ENCODE results near the gene KIAA2012.

Gene KIAA2012

DNA sequence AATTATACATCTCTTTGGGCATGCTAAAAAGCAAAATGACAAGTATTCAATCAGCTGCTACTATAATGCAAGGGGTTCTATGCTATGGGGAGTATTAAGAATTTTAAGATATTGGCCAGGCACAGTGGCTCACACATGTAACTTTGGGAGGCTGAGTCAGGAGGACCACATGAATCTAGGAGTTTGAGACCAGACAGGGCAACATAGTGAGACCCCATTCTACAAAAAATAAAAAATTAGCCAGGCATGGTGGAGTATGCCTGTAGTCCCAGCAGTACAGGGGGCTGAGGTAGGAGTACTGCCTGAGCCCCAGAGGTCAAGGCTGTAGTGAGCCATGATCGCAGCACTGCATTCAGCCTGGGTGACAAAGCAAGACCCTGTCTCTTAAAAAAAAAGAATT lies 5.5 kb upstream of the KIAA2012 start:
- TF ChIP-seq POLR2A (IDR thresholded peaks at IDR 0.05; ENCODE audit: low read depth, low read length) (no peak), POU2F2 (IDR thresholded peaks at IDR 0.05; ENCODE audit: low read depth, low read length) (no peak), PAX5 (IDR thresholded peaks at IDR 0.05; ENCODE audit: insufficient read depth, low read length, severe bottlenecking) (no peak), SPI1 (IDR thresholded peaks at IDR 0.05; ENCODE audit: low read depth, low read length) (no peak), TAF1 (IDR thresholded peaks at IDR 0.05; ENCODE audit: low read depth, low read length) (no peak), POLR2AphosphoS5 (IDR thresholded peaks at IDR 0.05; ENCODE audit: low read depth, low read length) (no peak)
- no peak for FAIRE-seq
- DNase-seq (ENCODE audit: insufficient read length, low spot score): no peak

DNA sequence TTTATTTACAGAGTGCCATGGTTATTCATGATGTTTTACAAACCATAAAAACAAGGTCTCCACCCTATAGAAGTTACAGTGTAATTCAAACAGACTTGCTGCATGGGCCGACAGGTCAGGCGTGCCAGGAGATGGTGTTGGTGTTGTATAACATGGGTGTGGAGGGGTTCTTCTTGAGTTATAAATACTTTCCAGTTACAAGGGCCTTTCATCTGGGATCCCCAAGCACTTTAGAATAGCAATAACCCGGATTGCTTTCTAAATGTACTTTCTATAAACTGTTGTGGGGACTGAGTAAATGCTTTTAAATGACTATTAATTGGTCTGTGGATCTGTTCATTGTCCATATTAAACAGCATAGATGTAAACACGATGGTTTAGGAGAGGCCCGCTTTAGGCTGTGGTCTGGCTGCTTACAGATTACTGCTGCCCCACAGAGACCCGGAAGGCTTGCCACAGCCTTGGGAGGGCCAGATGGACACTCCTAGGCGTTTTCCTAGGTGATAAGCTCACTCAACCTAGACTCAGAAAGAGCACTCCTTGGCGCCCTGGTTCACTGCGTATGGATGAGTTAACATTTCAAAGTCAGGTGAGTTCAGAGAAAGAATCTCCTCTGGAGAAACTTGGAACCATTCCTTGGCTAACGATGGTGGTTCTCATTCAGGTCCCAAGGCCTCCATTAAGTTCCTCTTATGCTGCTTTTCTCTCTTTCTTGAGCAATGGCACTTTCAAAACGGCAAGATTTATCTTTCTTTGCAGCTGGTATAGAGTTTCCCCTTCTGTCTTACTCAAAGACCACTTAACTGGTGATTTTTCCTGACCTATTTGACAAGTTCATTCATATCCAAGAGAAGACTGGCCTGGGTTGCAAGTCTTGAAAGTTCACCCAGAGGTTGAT lies 3.6 kb upstream of the KIAA2012 start:
- FAIRE-seq: no peak
- no peak for DNase-seq (ENCODE audit: insufficient read length, low spot score)
- TF ChIP-seq PAX5 (IDR thresholded peaks at IDR 0.05; ENCODE audit: insufficient read depth, low read length, severe bottlenecking) (no peak), POU2F2 (IDR thresholded peaks at IDR 0.05; ENCODE audit: low read depth, low read length) (no peak), POLR2AphosphoS5 (IDR thresholded peaks at IDR 0.05; ENCODE audit: low read depth, low read length) (no peak), POLR2A (IDR thresholded peaks at IDR 0.05; ENCODE audit: low read depth, low read length) (no peak), TAF1 (IDR thresholded peaks at IDR 0.05; ENCODE audit: low read depth, low read length) (no peak), SPI1 (IDR thresholded peaks at IDR 0.05; ENCODE audit: low read depth, low read length) (no peak)

DNA sequence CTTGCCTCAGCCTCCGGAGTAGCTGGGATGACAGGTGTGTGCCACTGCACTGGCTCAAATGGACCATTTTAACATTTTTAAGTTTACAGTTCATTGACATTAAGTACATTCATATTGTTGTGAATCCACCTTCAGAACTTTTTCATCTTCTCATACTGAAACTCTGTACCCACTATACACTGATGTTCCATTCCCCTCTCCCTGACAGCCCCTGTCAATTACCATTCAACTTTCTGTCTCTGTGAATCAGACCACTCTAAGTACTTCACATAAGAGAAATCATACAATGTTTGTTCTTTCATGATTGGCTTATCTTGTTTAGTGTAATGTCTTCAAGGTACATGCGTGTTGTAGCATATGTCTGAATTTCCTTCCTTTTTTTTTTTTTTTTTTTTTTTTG lies 1.9 kb upstream of the KIAA2012 start:
- no peak for TF ChIP-seq POLR2A (IDR thresholded peaks at IDR 0.05; ENCODE audit: low read depth, low read length)
- TF ChIP-seq POU2F2 (IDR thresholded peaks at IDR 0.05; ENCODE audit: low read depth, low read length): no peak
- TF ChIP-seq SPI1 (IDR thresholded peaks at IDR 0.05; ENCODE audit: low read depth, low read length): no peak
- TF ChIP-seq TAF1 (IDR thresholded peaks at IDR 0.05; ENCODE audit: low read depth, low read length): no peak
- TF ChIP-seq POLR2AphosphoS5 (IDR thresholded peaks at IDR 0.05; ENCODE audit: low read depth, low read length): no peak
- TF ChIP-seq PAX5 (IDR thresholded peaks at IDR 0.05; ENCODE audit: insufficient read depth, low read length, severe bottlenecking): no peak
- DNase-seq (ENCODE audit: insufficient read length, low spot score) (no peak), FAIRE-seq (no peak)

DNA sequence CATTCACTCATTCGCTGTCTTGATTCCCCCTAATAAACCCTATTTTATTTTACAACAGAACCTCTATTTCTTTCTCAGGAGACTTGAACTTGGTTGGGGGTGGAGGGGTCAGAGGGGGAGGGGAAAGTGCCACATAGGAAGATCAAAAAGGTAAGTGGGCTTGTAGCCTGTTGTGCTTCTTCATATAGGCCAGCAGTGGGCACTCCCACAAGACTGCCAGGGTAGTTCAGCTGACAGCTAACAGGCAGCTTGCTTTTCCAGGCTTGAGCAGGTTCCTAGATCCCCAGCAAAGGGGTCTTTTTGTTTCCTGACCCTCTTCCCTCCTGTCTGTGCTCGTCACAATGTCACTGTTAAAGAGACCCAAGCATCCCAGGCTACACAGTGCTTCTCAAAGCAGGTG lies 829 bp upstream of the KIAA2012 start:
- FAIRE-seq (peak; percentile 13), DNase-seq (ENCODE audit: insufficient read length, low spot score) (no peak)
- TF ChIP-seq SPI1 (IDR thresholded peaks at IDR 0.05; ENCODE audit: low read depth, low read length): no peak
- no peak for TF ChIP-seq POU2F2 (IDR thresholded peaks at IDR 0.05; ENCODE audit: low read depth, low read length)
- TF ChIP-seq POLR2AphosphoS5 (IDR thresholded peaks at IDR 0.05; ENCODE audit: low read depth, low read length): no peak
- TF ChIP-seq PAX5 (IDR thresholded peaks at IDR 0.05; ENCODE audit: insufficient read depth, low read length, severe bottlenecking): no peak
- no peak for TF ChIP-seq POLR2A (IDR thresholded peaks at IDR 0.05; ENCODE audit: low read depth, low read length)
- no peak for TF ChIP-seq TAF1 (IDR thresholded peaks at IDR 0.05; ENCODE audit: low read depth, low read length)

DNA sequence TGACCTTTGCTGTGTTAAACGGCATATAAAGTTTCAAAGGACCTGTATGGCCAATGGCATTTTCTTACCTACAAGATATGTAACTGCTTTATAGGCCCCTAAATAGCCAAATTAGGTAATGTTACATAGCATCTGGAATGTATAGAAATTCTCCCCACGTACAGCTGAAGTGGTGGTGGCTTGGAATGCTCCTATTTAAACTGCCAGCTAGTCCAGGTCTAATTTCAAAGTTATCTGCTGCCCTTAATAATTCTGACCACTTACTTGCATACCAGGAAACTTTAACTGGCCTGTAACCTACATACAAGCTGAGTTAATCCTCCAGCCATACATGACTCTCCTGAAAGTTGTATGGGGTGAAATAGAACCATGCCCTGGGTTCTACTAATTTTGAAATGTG lies 1.3 kb downstream of the KIAA2012 start:
- FAIRE-seq (no peak), DNase-seq (ENCODE audit: insufficient read length, low spot score) (no peak)
- no peak for TF ChIP-seq POU2F2 (IDR thresholded peaks at IDR 0.05; ENCODE audit: low read depth, low read length)
- TF ChIP-seq POLR2AphosphoS5 (IDR thresholded peaks at IDR 0.05; ENCODE audit: low read depth, low read length): no peak

DNA sequence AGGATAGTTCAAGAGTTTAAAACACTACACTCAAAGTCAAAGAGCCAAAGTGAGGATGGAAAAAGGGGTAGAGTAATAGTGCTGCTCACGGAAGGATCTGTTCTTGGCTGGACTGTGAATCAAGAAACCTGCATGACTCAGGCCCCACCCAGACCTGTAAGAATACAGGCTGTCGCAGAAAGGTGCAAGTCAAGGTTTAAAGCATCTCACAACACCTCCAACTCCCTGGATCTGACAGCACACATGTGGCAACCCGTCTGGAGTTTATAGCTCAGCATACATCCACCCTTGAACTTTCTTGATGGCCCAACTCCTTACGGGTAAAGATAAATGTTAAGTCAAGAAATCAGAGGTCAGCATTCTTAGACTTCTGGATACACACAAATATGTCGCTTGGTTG lies 6.3 kb downstream of the KIAA2012 start:
- DNase-seq (ENCODE audit: insufficient read length, low spot score) (no peak), FAIRE-seq (no peak)
- no peak for TF ChIP-seq POU2F2 (IDR thresholded peaks at IDR 0.05; ENCODE audit: low read depth, low read length)
- TF ChIP-seq PAX5 (IDR thresholded peaks at IDR 0.05; ENCODE audit: insufficient read depth, low read length, severe bottlenecking): no peak
- no peak for TF ChIP-seq SPI1 (IDR thresholded peaks at IDR 0.05; ENCODE audit: low read depth, low read length)
- TF ChIP-seq POLR2A (IDR thresholded peaks at IDR 0.05; ENCODE audit: low read depth, low read length): no peak
- no peak for TF ChIP-seq POLR2AphosphoS5 (IDR thresholded peaks at IDR 0.05; ENCODE audit: low read depth, low read length)
- no peak for TF ChIP-seq TAF1 (IDR thresholded peaks at IDR 0.05; ENCODE audit: low read depth, low read length)

DNA sequence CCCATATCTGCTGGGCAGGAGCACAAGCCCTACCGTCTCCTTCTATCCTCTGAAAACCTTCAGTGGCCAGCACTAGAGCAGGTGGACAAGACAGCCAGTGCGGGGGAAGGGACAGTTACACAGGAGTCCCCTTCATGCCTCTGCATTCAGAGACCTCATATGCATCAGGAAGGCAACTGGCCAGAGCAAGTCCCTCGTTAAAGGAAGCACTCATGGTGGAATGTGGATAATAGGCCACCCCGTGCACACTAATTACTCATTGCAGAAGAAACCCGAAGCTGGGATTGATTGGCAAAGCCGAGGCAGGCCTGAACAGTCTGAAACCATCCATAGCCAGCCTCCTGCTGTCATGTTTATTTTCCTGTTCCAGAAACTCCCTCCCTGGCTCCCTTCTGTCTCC lies 11.2 kb downstream of the KIAA2012 start:
- TF ChIP-seq POU2F2 (IDR thresholded peaks at IDR 0.05; ENCODE audit: low read depth, low read length) (no peak), TAF1 (IDR thresholded peaks at IDR 0.05; ENCODE audit: low read depth, low read length) (no peak), SPI1 (IDR thresholded peaks at IDR 0.05; ENCODE audit: low read depth, low read length) (no peak), POLR2AphosphoS5 (IDR thresholded peaks at IDR 0.05; ENCODE audit: low read depth, low read length) (no peak), POLR2A (IDR thresholded peaks at IDR 0.05; ENCODE audit: low read depth, low read length) (no peak), PAX5 (IDR thresholded peaks at IDR 0.05; ENCODE audit: insufficient read depth, low read length, severe bottlenecking) (no peak)
- DNase-seq (ENCODE audit: insufficient read length, low spot score) (no peak), FAIRE-seq (no peak)

DNA sequence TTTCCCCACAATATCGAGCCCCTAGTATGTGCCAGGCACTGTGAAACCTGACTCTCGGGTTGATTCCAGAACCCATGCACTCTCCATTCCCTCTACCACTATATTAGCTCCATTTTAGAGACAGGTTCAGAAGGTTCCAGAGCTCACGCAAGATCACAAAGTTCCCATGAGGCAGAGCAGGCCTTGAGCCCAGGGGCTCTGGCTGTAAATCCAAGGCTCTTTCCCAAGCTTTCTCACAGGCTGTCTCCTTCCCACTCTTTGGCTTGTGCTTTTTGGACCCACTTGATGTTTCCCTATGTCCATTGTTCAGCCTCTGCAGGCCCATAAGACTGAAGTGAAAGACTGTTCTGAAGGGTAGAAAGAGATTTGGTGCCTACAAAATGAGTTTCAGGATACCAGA lies 15.7 kb downstream of the KIAA2012 start:
- DNase-seq (ENCODE audit: insufficient read length, low spot score) (no peak), FAIRE-seq (no peak)
- TF ChIP-seq SPI1 (IDR thresholded peaks at IDR 0.05; ENCODE audit: low read depth, low read length): no peak
- TF ChIP-seq POU2F2 (IDR thresholded peaks at IDR 0.05; ENCODE audit: low read depth, low read length): no peak
- TF ChIP-seq TAF1 (IDR thresholded peaks at IDR 0.05; ENCODE audit: low read depth, low read length): no peak

DNA sequence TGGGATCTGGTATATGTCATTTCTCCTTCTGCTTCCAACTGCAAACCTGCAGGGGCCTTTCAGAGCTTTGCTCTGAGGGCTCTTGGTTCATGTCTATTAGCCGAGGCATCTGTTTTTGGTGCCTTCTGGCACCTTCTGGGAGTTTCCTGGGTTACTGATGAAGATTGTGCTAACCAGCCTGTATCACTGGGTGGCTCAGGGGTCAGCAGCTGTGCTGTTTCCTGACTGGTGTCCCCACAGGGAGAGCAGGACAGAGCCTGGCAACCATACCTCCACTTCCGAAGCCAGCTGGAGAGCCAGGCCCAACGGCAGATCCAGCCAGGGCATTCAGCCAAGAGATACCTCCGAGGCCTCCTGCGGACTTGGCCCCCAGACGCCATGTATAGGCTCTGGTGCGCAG lies 17.5 kb downstream of the KIAA2012 start:
- DNase-seq (ENCODE audit: insufficient read length, low spot score) (no peak), FAIRE-seq (no peak)
- TF ChIP-seq POLR2A (IDR thresholded peaks at IDR 0.05; ENCODE audit: low read depth, low read length) (no peak), POLR2AphosphoS5 (IDR thresholded peaks at IDR 0.05; ENCODE audit: low read depth, low read length) (no peak), POU2F2 (IDR thresholded peaks at IDR 0.05; ENCODE audit: low read depth, low read length) (no peak), TAF1 (IDR thresholded peaks at IDR 0.05; ENCODE audit: low read depth, low read length) (no peak), SPI1 (IDR thresholded peaks at IDR 0.05; ENCODE audit: low read depth, low read length) (no peak), PAX5 (IDR thresholded peaks at IDR 0.05; ENCODE audit: insufficient read depth, low read length, severe bottlenecking) (no peak)

DNA sequence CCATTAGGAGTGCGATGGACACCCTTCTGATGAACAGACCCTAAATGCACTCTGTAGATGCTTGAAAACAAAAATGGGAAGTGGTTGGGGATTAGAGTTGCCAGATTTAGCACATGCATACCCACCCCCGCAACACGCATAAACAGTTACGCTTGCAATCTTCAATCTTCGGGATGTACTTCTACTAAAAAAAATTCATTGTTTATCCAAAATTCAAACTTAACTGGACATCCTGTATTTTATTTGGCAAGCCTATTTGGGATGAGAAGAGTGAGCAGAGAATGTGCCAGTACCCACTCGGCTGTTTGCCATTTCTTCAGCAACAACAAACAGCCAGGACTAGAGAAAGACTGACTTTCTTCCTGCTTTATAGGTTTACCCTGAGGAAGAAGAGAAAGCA lies 18.4 kb downstream of the KIAA2012 start:
- DNase-seq (ENCODE audit: insufficient read length, low spot score) (no peak), FAIRE-seq (no peak)
- TF ChIP-seq POLR2A (IDR thresholded peaks at IDR 0.05; ENCODE audit: low read depth, low read length) (no peak), SPI1 (IDR thresholded peaks at IDR 0.05; ENCODE audit: low read depth, low read length) (peak; percentile 81), POU2F2 (IDR thresholded peaks at IDR 0.05; ENCODE audit: low read depth, low read length) (peak; percentile 46; the same call in 1 of the 2 replicates)

Measured in GM12891 (cell line).